CD4-positive, alpha-beta T cell treated with Interleukin-2 at 100 ng/mL for 4 hours (primary cell): ENCODE measurements around the gene IFNA21.
A peak's percentile ranks its signal among the peaks of the same experiment; 100 is the strongest.
"Not testable (repeated sequence)": the region's sequence is repeated elsewhere in the genome, so short reads cannot be mapped to it uniquely, and the experiment has no call there.

Source experiments
- DNase-seq: peaks from one replicate; pipeline ENCODE4 v3.0.0-alpha.2; 2020; ENCODE audit warnings: low spot score

Gene IFNA21

GRCh38 chr9:21166560-21166959 is at the start of gene IFNA21:
IFNA21 (minus strand) TSS chr9:21166660; CDS start chr9:21166612, 48 bp downstream.
- DNase-seq, result not testable (repeated sequence)

- DNase-seq, result not testable (repeated sequence)
Measured at GRCh38 chr9:21213411-21214326, 47.2 kb upstream of the IFNA21 start.

- not testable (repeated sequence) for DNase-seq
Measured at GRCh38 chr9:21212160-21212559, 45.7 kb upstream of the IFNA21 start.

DNA sequence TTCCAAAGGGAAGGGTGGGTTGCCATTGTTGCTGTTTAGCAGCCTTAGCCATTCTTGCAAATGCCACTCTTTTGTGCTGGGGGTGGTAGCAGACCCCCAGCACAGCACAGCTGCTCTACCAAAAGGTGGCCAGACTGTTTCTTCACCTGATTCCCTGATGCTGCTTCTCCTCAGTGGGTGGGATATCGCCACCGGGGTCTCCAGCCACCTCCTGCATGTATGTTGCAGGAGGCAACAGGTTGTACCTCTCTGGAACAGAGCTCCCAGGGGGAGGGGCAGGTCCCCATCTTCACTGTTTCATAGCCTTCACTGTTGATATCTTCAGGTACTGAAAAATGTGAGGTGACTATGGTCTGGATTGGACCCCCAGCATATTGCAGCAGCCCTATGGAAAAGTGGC is 44.3 kb upstream of the IFNA21 start:
- DNase-seq, result not testable (repeated sequence)

GRCh38 chr9:21210311-21210710 is 43.9 kb upstream of the IFNA21 start:
- no peak for DNase-seq

DNA sequence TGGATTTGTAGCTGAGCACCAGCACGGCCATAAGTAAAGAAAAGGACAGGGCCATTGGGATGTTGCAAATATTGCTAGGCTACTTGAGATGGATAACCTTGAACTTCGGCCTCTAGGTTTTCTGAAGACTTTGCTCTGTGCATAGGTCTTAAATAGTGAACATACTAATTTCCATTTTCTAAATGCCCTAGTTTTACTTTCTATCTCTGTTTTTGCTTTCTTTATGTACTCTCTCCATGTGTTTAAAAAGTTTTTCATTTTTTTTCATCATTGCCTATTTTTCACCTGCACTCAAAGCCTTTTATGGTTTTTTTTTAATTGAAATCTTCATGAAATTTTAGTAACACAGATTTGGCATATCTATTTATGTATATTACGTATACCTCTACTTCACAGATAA is 40.6 kb upstream of the IFNA21 start, which contains the start of gene IFNA10:
Gene IFNA10 (minus strand): TSS at position 101 of the 400 bp plus-strand sequence. CDS start 46 bp downstream, at position 55.
- DNase-seq, result not testable (repeated sequence)

DNA sequence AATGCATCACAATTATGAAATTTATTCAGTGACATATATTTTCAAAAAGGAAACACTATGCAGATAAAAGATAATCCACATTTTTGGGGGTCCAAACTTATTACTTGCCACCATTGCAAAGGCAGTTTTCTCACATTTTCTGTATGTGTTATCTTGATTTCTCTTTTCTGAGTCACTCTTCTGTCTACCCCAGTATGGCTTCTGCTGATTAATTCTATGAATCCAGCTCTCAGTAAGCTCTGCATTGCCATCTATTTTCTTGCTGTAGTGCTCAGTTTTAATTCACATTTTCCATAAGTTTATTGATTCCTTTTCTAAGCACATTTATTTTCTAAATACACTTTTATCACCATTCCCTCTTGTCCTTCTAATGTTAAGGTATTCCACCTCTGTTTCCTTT is 38.7 kb upstream of the IFNA21 start:
- DNase-seq, result no peak

GRCh38 chr9:21202105-21202504 is 35.6 kb upstream of the IFNA21 start, which contains the start of gene IFNA7:
IFNA7 (minus strand) TSS chr9:21202205; CDS start chr9:21202165, 40 bp downstream.
- DNase-seq, result not testable (repeated sequence)

DNA sequence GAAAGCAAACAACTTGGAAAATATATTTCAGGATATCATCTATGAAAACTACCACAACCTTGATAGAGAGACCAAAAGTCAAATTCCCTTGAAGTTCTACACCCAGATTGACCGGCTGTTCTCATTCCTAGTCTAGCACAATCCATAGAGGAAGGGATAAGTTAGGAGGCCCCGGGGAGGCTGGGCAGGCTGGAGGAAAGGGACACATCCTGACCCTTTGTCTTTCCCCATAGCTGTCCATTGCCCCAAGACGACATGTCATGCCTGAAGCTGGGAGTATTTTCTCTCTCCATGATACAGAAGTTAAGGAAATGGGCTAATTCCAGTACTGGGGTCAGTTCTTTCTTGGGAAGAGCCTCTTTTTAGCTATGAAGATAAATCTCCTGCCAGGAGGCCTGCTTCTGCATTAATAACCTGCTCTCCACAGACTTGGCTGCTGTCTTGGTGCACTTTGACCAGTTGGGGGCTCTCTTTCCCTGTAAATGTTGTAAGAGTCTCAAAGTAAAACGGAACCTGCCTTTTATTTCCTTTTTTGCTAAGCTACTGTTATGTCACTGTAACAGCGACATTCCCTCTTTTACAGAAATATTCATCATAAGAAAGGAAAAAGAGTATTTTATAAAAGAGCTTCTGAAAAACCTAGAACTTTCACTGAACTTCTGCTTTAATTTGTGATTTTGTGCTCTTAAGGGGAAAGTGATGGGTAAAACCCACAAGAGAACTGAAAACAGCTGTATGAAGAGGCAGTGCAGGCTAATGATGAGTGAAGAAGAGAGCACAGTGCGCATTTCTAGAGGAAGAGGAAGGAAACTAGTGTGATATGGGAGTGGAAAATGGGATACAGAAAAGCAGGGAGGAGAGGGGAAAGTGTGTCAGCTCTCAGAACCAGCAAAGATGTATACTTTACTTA is 28.7 kb upstream of the IFNA21 start:
- DNase-seq, result peak; percentile 63

GRCh38 chr9:21187487-21187886 is 21.0 kb upstream of the IFNA21 start, which contains the start of gene IFNA4:
IFNA4 (minus strand) TSS chr9:21187587; CDS start chr9:21187531, 56 bp downstream.
- not testable (repeated sequence) for DNase-seq

GRCh38 chr9:21182810-21183736 is 16.6 kb upstream of the IFNA21 start:
- peak; percentile 53 for DNase-seq

- DNase-seq, result no peak
Measured at GRCh38 chr9:21174671-21175070, 8.2 kb upstream of the IFNA21 start.

DNA sequence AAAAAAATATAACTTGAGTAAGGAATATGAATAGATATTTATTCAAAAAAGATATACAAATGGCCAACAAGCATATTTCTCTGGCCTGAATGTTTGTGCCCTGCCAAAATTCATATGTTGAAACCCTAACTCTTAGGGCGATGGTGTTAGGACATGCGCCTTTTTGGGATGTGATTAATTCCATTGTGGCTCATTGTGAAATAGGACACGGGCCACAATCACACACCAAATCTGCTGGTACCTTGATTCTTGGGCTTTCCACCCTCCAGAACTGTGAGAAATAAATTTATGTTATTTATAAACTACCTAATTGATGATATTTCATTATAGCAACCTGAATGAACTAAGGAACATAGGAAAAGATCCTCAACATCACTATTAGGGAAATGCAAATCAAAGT is 5.7 kb upstream of the IFNA21 start:
- no peak for DNase-seq

- DNase-seq, result no peak
Measured at GRCh38 chr9:21171351-21171750, 4.9 kb upstream of the IFNA21 start.

- no peak for DNase-seq
Measured at GRCh38 chr9:21165516-21165915, 944 bp downstream of the IFNA21 start.

DNA sequence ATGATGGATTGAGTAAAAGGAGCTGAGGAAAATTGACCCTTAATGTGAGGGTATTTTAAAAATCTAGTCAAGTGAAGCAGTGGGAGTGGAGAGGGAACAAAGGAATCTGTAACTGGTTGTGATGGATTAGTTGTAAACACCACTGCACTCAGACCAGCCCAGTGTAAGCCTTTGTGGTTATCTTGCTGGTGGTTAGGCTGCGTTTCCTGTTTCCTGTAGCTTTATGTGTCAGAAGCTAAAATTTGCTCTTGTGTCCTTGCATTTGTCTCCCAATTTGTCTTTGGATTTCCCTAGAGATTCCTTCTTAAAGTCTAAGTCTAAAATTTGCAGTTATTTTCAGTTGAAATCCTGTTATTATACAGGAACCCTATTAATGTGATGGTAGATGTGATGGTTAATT is 6.3 kb downstream of the IFNA21 start:
- peak; percentile 44 for DNase-seq

DNA sequence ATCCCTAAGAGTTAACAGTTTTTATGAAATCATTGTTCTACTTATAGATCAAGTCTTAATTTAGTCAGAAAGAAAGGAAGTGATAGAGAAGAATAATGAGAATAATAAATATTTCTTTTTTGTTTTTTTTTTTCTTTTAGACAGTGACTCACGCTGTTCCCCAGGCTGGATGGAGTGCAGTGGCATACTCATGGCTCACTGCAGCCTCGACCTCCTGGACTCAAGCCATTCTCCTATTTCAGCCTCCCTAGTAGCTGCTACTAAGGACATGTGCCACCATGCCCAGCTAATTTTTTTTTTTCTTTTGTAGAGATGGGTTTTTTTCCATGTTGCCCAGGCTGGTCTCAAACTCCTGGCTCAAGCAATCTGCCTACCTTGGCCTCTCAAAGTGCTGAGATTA is 11.0 kb downstream of the IFNA21 start:
- no peak for DNase-seq

GRCh38 chr9:21154018-21154608 is 12.3 kb downstream of the IFNA21 start:
- peak; percentile 30 for DNase-seq

DNA sequence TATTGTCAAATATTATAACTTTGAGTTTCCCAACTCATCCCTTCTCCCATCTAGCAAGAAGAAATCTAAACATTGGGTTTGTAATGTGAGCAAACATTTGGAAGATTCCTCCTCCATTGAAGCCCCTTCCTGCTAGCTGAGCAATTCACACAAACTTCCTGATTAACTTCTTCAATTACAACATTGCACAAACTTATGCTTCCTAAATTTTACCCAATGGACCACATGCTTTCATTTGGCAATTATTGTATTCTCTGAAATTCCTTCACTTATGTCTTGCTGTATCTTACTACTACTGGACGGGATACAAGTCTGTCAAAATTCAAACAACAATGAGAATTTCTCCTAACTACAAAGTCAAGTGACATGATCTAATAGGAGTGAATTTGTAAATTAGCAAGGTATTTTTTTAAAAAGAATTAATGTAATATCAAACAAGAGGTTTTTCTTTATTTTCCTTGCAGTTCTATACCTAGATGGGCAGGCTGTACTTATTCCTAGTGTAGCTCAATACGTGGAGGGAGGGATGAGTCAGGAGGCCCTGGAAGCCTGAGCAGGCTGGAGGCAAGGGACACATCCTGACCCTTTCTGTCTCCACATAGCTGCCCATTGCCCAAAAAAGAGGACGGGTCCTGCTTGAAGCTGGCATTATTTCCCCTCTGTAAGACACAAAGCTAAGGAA is 13.0 kb downstream of the IFNA21 start:
- no peak for DNase-seq

DNA sequence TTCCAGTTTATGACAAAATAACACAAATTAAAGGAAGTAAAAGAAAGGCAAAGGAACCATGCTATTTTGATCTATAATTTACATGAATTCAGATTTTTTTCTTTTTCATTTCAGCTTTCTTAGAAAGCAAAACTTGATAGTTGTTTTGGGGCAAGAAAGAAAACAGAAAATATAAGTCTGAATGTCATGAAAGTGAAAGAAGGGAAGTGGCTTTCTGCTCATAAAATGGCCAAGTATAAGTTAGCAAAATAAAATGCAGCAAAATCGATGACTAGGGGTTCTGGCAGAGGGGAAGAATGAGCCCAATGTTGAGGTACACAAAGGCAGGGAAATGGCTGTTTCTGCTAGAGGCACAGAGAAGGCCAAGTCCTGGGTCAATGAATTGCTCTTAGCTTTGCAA is 21.9 kb downstream of the IFNA21 start:
- DNase-seq, result no peak
